ENCODE data around the gene ZNF501. TPM values are rescaled to one million over a fixed set of nuclear protein-coding genes. Genes with fewer than 3 reads are reported as not detected.
A peak's percentile ranks its signal among the peaks of the same experiment; 100 is the strongest.

Gene ZNF501
- total and polyA plus RNA-seq, 2 of the 13 experiments (the other 11 are each of a cell fraction or from before 2014, with no cell fraction given) = 2.4 to 2.8 TPM

- TF ChIP-seq KIAA2018 (CRISPR knock-in tag; IDR thresholded peaks at IDR 0.05; ENCODE audit: borderline replicate concordance) = no peak
- TF ChIP-seq ZNF512B (CRISPR knock-in tag; IDR thresholded peaks at IDR 0.05; ENCODE audit: borderline replicate concordance) = 0 out of 2 replicates have a peak, but pooled peaks have one; percentile 74
- no peak for TF ChIP-seq CSRNP1 (CRISPR knock-in tag; IDR thresholded peaks at IDR 0.05)
- TF ChIP-seq RCOR2 (CRISPR knock-in tag; IDR thresholded peaks at IDR 0.05) = 0 out of 2 replicates have a peak, but pooled peaks have one; percentile 62
- no peak for TF ChIP-seq CAMTA2 (CRISPR knock-in tag; IDR thresholded peaks at IDR 0.05; ENCODE audit: borderline replicate concordance)
- no peak for TF ChIP-seq ELF4 (CRISPR knock-in tag; IDR thresholded peaks at IDR 0.05; ENCODE audit: borderline replicate concordance)
- TF ChIP-seq RBFOX2 (IDR thresholded peaks at IDR 0.05; ENCODE audit: low read depth, low read length) = peak; percentile 94
- TF ChIP-seq ZNF576 (CRISPR knock-in tag; IDR thresholded peaks at IDR 0.05) = no peak
- TF ChIP-seq ZSCAN22 (CRISPR knock-in tag; IDR thresholded peaks at IDR 0.05) = no peak
- no peak; the same call in 1 of the 2 replicates for TF ChIP-seq ZBTB46 (CRISPR knock-in tag; IDR thresholded peaks at IDR 0.05; ENCODE audit: borderline replicate concordance)
- no peak for TF ChIP-seq THAP7 (CRISPR knock-in tag; IDR thresholded peaks at IDR 0.05)
- no peak for TF ChIP-seq JARID2 (CRISPR knock-in tag; IDR thresholded peaks at IDR 0.05; ENCODE audit: insufficient replicate concordance)
Observed at GRCh38 chr3:44729384-44729910, at the start of gene ZNF501 (continued).

All from HepG2 (cell line).